HG03025 (cell line): ENCODE measurements around the gene KSR2.

Source experiments
- ATAC-seq: cut with Tn5 transposase; IDR thresholded peaks from one replicate; pipeline ENCODE4 v1.9.1; 2021; ENCODE audit warnings: mild to moderate bottlenecking, moderate library complexity; ENCODE audit not compliant: unreplicated experiment, low FRiP score

KSR2 gene

GRCh38 chr12:117481470-117481869 lies 487.3 kb downstream of the KSR2 start:
- no peak for ATAC-seq

GRCh38 chr12:117476341-117476740 lies 492.4 kb downstream of the KSR2 start:
- ATAC-seq = no peak

- no peak for ATAC-seq
Observed at GRCh38 chr12:117473856-117474255, 494.9 kb downstream of the KSR2 start.

GRCh38 chr12:117472983-117473382 lies 495.8 kb downstream of the KSR2 start:
- ATAC-seq = no peak

DNA sequence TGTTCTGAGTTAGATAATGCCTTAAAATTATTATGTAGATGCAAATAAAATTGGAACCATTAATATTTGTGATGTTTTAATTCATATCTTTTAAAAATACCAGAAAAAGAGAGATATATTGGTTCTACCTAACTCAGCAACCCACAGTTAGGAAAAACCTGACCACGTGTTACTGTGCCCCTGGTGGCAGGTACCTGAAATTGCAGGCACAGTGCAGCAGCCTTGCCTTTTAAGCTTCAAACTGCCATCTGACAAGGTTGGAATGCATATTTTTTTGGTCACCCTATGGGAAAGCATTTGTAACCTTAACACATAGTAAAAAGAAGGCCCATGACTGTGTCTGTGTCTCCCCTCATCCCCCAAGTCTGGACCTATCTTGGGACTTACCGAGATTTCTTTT lies 498.0 kb downstream of the KSR2 start:
- ATAC-seq = no peak

GRCh38 chr12:117469883-117470483 lies 498.8 kb downstream of the KSR2 start:
- no peak for ATAC-seq

- no peak for ATAC-seq
Observed at GRCh38 chr12:117468016-117468415, 500.8 kb downstream of the KSR2 start.

GRCh38 chr12:117467588-117467987 lies 501.2 kb downstream of the KSR2 start:
- ATAC-seq = no peak

DNA sequence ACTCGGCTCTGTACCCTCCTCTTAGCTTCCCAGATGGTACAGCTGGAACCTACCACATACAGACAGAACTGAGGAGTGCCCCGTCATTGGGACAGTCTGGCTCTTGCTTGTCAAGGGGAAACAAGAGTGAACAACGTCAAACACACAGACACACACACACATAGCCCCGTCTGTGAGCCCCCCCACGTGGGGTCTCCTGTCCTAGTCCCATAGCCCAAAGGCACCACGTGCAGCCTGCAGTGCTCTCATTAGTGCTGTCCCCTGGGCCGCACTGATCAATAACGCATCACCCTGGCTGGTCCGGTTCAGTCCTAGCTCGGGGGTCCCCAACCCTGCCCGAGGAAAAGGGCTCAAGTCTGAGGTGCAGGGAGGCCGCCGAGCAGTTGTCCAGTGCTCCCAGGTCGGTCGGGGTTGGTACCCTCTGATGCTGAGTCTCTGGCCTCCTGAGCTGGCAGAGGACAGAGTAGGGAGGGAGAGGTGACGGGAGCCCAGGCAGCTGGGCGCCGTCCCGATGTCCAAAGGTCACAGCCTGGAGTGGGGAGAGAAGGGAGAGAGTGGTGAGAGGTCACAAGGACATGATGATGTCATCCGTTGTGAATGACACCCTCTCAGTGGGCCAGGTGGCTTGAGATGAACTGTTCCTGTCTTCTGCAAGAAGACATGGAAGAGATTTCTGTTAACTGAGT lies 502.0 kb downstream of the KSR2 start:
- ATAC-seq = no peak

DNA sequence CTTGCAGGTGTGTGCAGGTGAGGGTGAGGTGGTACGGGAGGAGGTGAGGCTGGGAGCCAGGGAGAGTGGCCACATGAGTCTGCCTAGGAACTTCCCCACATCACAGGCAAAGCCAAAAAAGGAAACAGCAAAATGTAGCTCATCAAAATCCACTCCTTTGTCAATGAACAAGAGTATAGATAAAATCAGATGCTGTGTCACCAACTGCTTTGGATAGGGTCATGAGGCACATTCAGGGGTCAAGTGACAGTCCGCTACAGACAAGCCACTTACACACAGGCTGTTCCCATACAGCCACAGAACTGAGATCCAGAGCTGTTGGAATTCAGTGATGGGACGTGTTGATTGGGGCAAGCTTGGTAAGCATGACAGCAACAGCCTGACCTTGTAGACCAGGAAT lies 507.1 kb downstream of the KSR2 start:
- no peak for ATAC-seq

DNA sequence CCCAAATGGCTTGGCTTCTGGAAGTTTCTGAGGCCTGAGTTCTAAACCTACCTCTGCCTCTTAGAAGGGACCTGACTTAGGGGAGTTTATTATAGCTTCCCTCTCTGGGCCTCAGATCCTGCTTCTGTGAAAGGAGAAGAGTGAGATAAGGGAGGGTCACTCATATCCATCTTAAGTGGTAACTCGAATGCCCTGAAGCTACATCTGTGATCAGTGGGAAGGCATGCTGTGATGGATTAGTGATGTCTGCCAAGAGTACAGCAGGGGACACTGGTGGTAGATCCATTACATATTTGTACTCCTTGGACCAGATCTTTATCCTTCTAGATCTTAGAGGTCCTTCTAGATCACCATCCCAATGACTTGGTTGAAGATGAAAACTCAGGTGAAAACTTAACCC lies 509.6 kb downstream of the KSR2 start:
- no peak for ATAC-seq

GRCh38 chr12:117457189-117457588 lies 511.6 kb downstream of the KSR2 start:
- ATAC-seq = no peak

DNA sequence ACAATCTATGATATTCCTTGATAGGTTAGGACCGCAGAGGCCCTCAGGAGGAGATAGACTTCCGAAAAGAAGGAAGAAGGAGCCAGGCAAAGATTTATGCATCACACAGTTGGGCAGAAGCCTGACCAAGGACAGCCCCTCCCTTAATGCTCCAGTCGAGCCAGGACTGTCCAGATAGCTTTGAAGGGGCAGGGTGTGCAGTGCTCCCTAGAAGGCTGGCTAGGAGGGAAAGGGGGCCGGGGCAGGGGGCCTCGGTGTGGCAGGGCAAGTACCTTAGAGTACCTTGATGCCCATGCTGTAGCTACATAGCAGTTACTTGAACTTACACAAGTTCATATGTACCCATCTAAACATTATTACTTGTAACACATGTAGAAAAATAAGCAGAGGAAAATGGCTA lies 512.7 kb downstream of the KSR2 start:
- no peak for ATAC-seq

GRCh38 chr12:117453961-117454360 lies 514.8 kb downstream of the KSR2 start:
- ATAC-seq = no peak

- ATAC-seq = no peak
Observed at GRCh38 chr12:117452112-117452511, 516.7 kb downstream of the KSR2 start.

GRCh38 chr12:117450209-117450608 lies 518.6 kb downstream of the KSR2 start:
- ATAC-seq = no peak

GRCh38 chr12:117447665-117448366 lies 521.0 kb downstream of the KSR2 start:
- ATAC-seq = no peak

DNA sequence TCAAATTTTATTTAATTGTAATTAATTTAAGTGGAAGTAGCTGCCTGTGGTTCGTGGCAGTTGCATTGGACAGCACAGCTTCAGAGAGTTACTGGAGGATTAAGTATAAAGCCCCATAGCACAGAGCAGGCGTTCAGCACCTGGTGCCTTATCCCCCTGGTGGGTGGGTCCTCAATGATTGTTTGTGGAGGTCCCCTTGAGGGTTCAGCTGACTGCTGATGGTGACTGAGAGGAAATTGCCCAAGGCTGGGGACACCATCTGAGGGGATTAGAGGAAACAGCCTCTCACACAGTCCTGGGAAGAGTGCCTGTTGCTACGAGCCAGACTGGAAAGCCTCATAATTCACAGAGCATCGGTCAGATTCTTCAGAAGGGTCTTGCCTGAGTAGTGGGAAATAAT lies 524.0 kb downstream of the KSR2 start:
- ATAC-seq = no peak

DNA sequence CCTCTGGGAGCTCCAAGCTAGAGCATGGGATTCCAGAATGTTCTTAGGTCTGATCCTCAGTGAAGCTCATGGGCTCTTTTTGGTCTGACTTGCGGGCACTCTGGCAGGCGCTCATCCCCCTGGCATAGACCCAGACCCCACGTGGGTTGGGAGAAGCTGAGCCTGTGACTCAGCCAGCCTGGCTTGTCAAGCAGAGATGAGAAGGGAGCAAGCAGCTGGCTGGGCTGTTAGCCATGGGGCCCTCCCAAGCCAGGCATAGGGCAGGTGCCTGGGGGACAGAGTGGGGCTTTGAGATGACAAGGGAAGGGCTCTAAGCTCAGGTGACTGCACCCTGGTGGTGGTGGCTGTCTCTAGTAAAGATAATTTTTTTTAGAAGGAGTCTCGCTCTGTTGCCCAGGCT lies 527.0 kb downstream of the KSR2 start:
- no peak for ATAC-seq

- no peak for ATAC-seq
Observed at GRCh38 chr12:117440384-117440783, 528.4 kb downstream of the KSR2 start.

- no peak for ATAC-seq
Observed at GRCh38 chr12:117439531-117440001, 529.2 kb downstream of the KSR2 start.

GRCh38 chr12:117438809-117439208 lies 530.0 kb downstream of the KSR2 start:
- ATAC-seq = no peak
